ENCODE measurements around the gene KYNU.
"Not testable (repeated sequence)": the region's sequence is repeated elsewhere in the genome, so short reads cannot be mapped to it uniquely, and the experiment has no call there.

The KYNU gene

DNA sequence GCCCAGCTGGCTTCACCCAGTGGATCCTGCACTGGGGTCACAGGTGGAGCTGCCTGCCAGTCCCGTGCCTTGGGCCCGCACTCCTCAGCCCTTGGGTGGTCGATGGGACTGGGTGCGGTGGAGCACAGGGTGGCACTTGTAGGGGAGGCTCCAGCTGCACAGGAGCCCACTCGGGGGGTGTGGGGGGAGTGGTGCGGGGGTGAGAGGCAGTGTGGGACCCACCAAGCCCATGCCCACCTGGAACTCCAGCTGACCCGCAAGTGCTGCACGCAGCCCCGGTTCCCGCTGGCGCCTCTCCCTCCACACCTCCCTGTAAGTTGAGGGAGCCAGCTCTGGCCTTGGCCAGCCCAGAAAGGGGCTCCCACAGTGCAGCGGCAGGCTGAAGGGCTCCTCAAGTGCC, 212.1 kb downstream of the KYNU start:
- DNase-seq (ENCODE audit: low read depth): not testable (repeated sequence)
